Astrocyte of the spinal cord (primary cell): Measurements from ENCODE around the gene MRPL50.

Experiments
- DNase-seq: peaks from one replicate; pipeline ENCODE4 v3.0.0; 2011; ENCODE audit warnings: low read depth, low spot score
- H3K4me3 ChIP-seq: 2 replicates; pipeline ENCODE4 v1.5.1; 2011; ENCODE audit warnings: low read depth, mild to moderate bottlenecking, low read length, moderate library complexity
- in situ Hi-C: cut with HindIII; loops from 2 replicates; pipeline ENCODE4 v1.10.0; 2017; ENCODE audit warnings: low sequenced_read_pairs
- TF ChIP-seq, protein P1 (sequence below): IDR thresholded peaks from 2 replicates; pipeline ENCODE4 v1.5.1; 2012; ENCODE audit warnings: low read depth, mild to moderate bottlenecking, low read length, inconsistent platforms

Gene MRPL50

DNA sequence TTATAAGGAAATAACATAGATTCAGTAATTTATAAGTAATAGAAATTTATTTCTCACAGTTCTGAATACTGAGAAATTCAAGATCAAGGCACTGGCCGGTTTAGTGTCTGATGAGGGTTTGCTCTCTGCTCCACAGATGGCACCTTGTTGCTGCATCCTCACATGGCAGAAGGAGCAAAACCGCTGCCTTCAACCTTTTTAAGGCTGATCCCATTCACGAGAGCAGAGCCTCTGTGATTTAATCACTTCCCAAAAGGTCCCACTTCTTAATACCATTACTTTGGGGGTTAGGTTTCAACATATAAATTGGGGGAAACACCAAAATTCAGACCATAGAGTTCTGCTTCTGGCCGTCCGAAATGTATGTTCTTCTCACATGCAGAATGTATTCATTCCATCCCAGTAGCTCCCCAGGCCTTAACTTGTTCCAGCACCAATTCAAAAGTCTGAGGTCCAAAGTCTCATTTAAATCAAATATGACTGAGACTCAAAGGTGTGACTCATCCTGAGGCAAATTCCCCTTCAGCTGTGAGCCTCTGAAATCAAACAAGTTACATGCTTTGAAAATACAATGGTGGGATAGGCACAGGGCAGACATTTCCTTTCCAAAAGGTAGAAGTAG, 44.2 kb downstream of the MRPL50 start:
- no peak overlapping the region for H3K4me3 ChIP-seq
- TF ChIP-seq, protein P1, sequence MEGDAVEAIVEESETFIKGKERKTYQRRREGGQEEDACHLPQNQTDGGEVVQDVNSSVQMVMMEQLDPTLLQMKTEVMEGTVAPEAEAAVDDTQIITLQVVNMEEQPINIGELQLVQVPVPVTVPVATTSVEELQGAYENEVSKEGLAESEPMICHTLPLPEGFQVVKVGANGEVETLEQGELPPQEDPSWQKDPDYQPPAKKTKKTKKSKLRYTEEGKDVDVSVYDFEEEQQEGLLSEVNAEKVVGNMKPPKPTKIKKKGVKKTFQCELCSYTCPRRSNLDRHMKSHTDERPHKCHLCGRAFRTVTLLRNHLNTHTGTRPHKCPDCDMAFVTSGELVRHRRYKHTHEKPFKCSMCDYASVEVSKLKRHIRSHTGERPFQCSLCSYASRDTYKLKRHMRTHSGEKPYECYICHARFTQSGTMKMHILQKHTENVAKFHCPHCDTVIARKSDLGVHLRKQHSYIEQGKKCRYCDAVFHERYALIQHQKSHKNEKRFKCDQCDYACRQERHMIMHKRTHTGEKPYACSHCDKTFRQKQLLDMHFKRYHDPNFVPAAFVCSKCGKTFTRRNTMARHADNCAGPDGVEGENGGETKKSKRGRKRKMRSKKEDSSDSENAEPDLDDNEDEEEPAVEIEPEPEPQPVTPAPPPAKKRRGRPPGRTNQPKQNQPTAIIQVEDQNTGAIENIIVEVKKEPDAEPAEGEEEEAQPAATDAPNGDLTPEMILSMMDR, result no peak
- no peak for DNase-seq
- in situ Hi-C loops, result no loop called here

DNA sequence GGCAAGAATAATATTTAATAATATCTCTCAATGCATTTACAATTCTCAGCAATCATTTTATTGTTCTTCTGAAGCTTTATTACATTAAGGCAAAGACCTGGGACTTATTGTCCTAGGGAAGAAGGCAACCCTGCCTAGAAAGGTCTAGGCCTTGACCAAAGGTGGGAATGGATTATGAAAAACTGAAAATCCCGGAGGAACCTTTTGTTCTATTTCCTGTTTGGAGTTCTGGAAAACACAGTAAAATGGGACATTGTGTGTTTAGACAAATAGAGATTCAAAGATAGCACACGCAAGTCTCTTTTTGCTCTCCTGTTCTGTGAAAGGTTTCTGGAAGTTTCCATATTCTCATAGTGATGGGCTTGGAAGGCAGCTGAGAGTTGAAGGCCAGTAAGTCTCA, 44.7 kb downstream of the MRPL50 start:
- TF ChIP-seq, protein P1, result no peak
- in situ Hi-C loops, result no loop called here
- no peak overlapping the region for H3K4me3 ChIP-seq
- no peak for DNase-seq

DNA sequence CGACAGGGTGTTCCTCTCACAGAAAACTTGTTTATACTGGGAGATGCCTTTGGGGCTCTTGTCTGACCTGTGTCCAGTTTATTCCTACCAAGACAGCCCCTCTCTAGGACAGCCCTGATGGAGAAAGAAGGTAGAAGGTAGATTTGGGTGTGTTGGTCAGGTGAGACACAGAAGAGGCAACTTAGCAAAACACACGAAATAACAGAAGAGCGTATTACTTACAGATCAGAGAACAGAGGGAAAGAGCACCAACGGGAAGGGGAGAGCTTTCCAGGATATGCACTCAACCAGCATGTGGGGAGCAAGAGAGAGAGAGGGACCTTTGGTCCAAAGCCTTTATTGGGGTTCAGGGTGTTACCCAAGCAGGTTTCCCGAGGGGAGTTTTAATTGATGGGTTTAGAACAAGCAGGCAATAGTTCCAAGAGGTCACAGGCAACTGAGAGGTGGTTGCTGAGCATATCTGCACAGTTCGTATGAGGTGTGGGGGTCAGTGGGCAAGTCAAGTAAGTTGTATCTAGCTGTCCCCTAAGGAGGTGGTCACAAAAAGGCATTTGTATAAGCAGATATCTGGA, 45.4 kb downstream of the MRPL50 start:
- H3K4me3 ChIP-seq, result no peak overlapping the region
- no peak for DNase-seq
- in situ Hi-C loops, result no loop called here
- TF ChIP-seq, protein P1, result no peak

DNA sequence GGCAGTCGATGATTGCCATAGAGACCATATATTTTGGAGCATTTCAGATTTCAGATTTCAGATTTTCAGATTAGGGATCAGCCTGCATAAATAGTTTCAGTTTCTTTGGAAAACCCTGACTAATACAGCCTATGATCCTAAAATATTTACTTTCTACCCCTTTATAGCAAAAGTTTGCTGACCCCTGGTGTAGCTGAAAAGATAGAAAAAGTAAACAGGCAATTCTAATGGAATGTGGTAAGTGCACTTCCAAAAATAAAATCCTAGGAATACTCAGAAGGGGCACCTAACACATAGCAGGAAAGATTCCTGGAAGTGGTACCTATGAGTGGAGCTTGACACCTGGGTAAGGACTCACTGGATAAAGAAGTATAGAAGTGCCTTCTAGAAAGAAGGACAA, 48.1 kb downstream of the MRPL50 start:
- in situ Hi-C loops, result no loop called here
- no peak for DNase-seq
- TF ChIP-seq, protein P1, result no peak

DNA sequence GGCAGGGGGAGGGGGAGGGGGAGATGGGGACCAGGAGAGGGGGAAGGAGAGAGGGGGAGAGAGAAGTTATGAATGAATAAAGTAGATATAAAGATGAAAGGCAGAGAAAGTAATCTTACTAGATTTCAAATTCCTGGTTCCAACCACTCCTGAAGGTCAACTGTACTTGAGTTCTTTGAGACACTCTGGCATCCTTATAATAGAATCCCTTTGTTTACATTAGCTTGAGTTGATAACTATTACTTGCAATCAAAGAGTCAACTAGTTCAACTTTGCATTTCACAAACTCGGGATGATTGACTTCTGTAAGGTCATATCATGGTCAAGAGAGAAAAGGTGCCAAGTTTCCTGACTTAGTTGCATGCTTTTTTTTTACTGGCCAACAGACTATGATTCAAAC, 55.8 kb downstream of the MRPL50 start:
- in situ Hi-C loops, result no loop called here
- DNase-seq, result no peak
- TF ChIP-seq, protein P1, result no peak
- no peak overlapping the region for H3K4me3 ChIP-seq

More for the DNA sequence above, 48.1 kb downstream of the MRPL50 start:
- H3K4me3 ChIP-seq, result no peak overlapping the region

DNA sequence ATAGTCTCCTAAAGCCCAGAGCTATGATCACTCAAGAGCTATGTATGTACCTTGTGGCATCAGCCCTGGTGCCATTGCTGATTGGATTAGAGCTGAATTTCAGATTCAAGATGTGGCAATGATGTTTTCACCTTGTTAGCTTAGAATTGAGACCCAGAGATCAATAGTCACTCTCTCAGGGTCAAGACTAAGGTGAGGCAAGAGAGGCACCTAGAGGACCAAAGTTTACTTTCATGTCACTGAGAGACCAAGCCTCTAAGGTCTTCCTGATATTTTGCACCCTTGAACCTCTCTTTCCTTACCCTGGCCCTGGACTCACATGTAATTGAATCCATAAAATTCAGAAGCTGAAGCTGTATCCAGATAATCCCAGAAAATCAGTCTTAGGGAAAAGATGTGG, 56.5 kb downstream of the MRPL50 start:
- H3K4me3 ChIP-seq, result no peak overlapping the region
- TF ChIP-seq, protein P1, result no peak
- no peak for DNase-seq
- in situ Hi-C loops, result no loop called here
